WTC11 (cell line): Measurements from ENCODE around the gene FIS1.
A peak's percentile ranks its signal among the peaks of the same experiment; 100 is the strongest.

ENCODE experiments used
- CREB1 ChIP-seq: sonication (generic); formaldehyde crosslinking; IDR thresholded peaks from 2 replicates; pipeline ENCODE4 v1.8.0; 2023; ENCODE audit warnings: mild to moderate bottlenecking, missing genetic modification reagents
- CTCF ChIP-seq: fragments of 200-600 bp; IDR thresholded peaks from 2 replicates; pipeline ENCODE4 v1.8.0; 2022; ENCODE audit warnings: antibody characterized with exemption
- FOXK1 ChIP-seq: sonication (generic); formaldehyde crosslinking; IDR thresholded peaks from 2 replicates; pipeline ENCODE4 v1.8.0; 2022; ENCODE audit warnings: mild to moderate bottlenecking, moderate library complexity, missing genetic modification reagents
- MAX ChIP-seq: sonication (generic); formaldehyde crosslinking; IDR thresholded peaks from 2 replicates; pipeline ENCODE4 v1.8.0; 2022; ENCODE audit warnings: mild to moderate bottlenecking, missing genetic modification reagents
- MLX ChIP-seq: sonication (generic); formaldehyde crosslinking; IDR thresholded peaks from 2 replicates; pipeline ENCODE4 v1.8.1; 2023; ENCODE audit warnings: mild to moderate bottlenecking, missing genetic modification reagents, moderate library complexity
- PRDM15 ChIP-seq: sonication (generic); formaldehyde crosslinking; IDR thresholded peaks from 2 replicates; pipeline ENCODE4 v1.8.0; 2022; ENCODE audit warnings: missing genetic modification reagents
- RELA ChIP-seq: sonication (generic); formaldehyde crosslinking; IDR thresholded peaks from 2 replicates; pipeline ENCODE4 v1.8.1; 2022; ENCODE audit warnings: missing genetic modification reagents, mild to moderate bottlenecking, borderline replicate concordance
- SOX15 ChIP-seq: fragments of 250-450 bp; sonication (Bioruptor Pico); IDR thresholded peaks from 2 replicates; pipeline ENCODE4 v1.9.0; 2021; ENCODE audit warnings: mild to moderate bottlenecking
- ZMAT4 ChIP-seq: fragments of 250-450 bp; sonication (Bioruptor Pico); IDR thresholded peaks from 2 replicates; pipeline ENCODE4 v1.9.0; 2021; ENCODE audit warnings: mild to moderate bottlenecking
- ZNF317 ChIP-seq: sonication (generic); formaldehyde crosslinking; IDR thresholded peaks from 2 replicates; pipeline ENCODE4 v1.8.1; 2023; ENCODE audit warnings: low read depth, mild to moderate bottlenecking, moderate library complexity, missing genetic modification reagents, borderline replicate concordance
- TF ChIP-seq, protein P1 (sequence below): fragments of 250-450 bp; sonication (Bioruptor Pico); IDR thresholded peaks from 2 replicates; pipeline ENCODE4 v1.9.0; 2021; ENCODE audit warnings: mild to moderate bottlenecking, borderline replicate concordance
- TF ChIP-seq, protein P2 (sequence below): fragments of 250-450 bp; sonication (Bioruptor Pico); IDR thresholded peaks from 2 replicates; pipeline ENCODE4 v1.8.0; 2021; ENCODE audit warnings: mild to moderate bottlenecking

GRCh38 chr7:101245147-101245668, 327 bp upstream of the FIS1 start:
- TF ChIP-seq ZNF317 (no peak), CTCF (no peak), PRDM15 (no peak), RELA (no peak), ZMAT4 (CRISPR knock-in tag) (no peak), FOXK1 (no peak), CREB1 (0 out of 2 replicates have a peak, but pooled peaks have one; percentile 3), MAX (CRISPR knock-in tag) (no peak; the same call in 1 of the 2 replicates), MLX (CRISPR knock-in tag) (no peak), SOX15 (CRISPR knock-in tag) (no peak)
- TF ChIP-seq, protein P1, sequence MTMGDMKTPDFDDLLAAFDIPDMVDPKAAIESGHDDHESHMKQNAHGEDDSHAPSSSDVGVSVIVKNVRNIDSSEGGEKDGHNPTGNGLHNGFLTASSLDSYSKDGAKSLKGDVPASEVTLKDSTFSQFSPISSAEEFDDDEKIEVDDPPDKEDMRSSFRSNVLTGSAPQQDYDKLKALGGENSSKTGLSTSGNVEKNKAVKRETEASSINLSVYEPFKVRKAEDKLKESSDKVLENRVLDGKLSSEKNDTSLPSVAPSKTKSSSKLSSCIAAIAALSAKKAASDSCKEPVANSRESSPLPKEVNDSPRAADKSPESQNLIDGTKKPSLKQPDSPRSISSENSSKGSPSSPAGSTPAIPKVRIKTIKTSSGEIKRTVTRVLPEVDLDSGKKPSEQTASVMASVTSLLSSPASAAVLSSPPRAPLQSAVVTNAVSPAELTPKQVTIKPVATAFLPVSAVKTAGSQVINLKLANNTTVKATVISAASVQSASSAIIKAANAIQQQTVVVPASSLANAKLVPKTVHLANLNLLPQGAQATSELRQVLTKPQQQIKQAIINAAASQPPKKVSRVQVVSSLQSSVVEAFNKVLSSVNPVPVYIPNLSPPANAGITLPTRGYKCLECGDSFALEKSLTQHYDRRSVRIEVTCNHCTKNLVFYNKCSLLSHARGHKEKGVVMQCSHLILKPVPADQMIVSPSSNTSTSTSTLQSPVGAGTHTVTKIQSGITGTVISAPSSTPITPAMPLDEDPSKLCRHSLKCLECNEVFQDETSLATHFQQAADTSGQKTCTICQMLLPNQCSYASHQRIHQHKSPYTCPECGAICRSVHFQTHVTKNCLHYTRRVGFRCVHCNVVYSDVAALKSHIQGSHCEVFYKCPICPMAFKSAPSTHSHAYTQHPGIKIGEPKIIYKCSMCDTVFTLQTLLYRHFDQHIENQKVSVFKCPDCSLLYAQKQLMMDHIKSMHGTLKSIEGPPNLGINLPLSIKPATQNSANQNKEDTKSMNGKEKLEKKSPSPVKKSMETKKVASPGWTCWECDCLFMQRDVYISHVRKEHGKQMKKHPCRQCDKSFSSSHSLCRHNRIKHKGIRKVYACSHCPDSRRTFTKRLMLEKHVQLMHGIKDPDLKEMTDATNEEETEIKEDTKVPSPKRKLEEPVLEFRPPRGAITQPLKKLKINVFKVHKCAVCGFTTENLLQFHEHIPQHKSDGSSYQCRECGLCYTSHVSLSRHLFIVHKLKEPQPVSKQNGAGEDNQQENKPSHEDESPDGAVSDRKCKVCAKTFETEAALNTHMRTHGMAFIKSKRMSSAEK (CRISPR knock-in tag): no peak
- TF ChIP-seq, protein P2, sequence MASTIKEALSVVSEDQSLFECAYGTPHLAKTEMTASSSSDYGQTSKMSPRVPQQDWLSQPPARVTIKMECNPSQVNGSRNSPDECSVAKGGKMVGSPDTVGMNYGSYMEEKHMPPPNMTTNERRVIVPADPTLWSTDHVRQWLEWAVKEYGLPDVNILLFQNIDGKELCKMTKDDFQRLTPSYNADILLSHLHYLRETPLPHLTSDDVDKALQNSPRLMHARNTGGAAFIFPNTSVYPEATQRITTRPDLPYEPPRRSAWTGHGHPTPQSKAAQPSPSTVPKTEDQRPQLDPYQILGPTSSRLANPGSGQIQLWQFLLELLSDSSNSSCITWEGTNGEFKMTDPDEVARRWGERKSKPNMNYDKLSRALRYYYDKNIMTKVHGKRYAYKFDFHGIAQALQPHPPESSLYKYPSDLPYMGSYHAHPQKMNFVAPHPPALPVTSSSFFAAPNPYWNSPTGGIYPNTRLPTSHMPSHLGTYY (CRISPR knock-in tag): no peak
